K562 (cell line): Measurements from ENCODE around the gene APOB. TPM values are rescaled to one million over a fixed set of nuclear protein-coding genes. Genes with fewer than 3 reads are reported as not detected.

Experiments
- ATAC-seq: fragments of 200-7000 bp; cut with Tn5 transposase; 3 replicates; pipeline ENCODE4 v1.9.1; 2020; ENCODE audit warnings: moderate library complexity
- BruUV-seq: library from RNA; stranded (reverse); fragments of 400-500 nt; replicated peaks from 2 replicates; lab custom pipeline; 2021; lab: Mats Ljungman, UMichigan
- CTCF ChIA-PET: fragments of 300-600 bp; formaldehyde crosslinking; extraction: SDS; loops from one replicate; lab custom pipeline; 2021; ENCODE audit warnings: low intra/inter-chr PET ratio; lab: Yijun Ruan, JAX
- POLR2A ChIA-PET: fragments of 300-600, 350-650 bp; sonication (Branson Sonifier 250); formaldehyde crosslinking; extraction: SDS; loops from one replicate; lab custom pipeline; 2021; ENCODE audit warnings: antibody characterized with exemption, inconsistent platforms; lab: Yijun Ruan, JAX
- DNase-seq, 4 experiments: peaks; one replicate each; pipeline versions ENCODE4 v3.0.0 to v3.0.0-alpha.2; 2011 to 2018; ENCODE audit warnings: low spot score in 3 of 4, mixed read lengths in 3 of 4; ENCODE audit errors: extremely low read depth in 1 of 4
- FAIRE-seq: peaks from 2 replicates; lab custom pipeline; 2011; peaks lifted over from hg19 to GRCh38; lab: Jason Lieb, UNC
- H2AFZ ChIP-seq: 2 replicates; pipeline ENCODE4 v1.6.0; 2011; ENCODE audit warnings: low read depth, low read length, control low read depth, inconsistent platforms
- H3K27ac ChIP-seq: fragments of 200-600 bp; 3 replicates; pipeline ENCODE4 v1.8.0; 2011; ENCODE audit warnings: low read depth, mild to moderate bottlenecking, control low read depth, inconsistent platforms, low read length, moderate library complexity, mixed read lengths; ENCODE audit errors: extremely low read depth
- H3K27me3 ChIP-seq, 2 experiments: fragments of 300-600 bp in 1 of 2; 2 replicates in 1 of 2; 3 replicates in 1 of 2; pipeline versions ENCODE4 v1.6.0 to v1.8.0; 2011; ENCODE audit warnings: inconsistent platforms in 2 of 2, low read length in 2 of 2, mild to moderate bottlenecking in 1 of 2, mixed read lengths in 1 of 2, moderate library complexity in 1 of 2; ENCODE audit not compliant: control insufficient read depth in 2 of 2, insufficient read depth in 2 of 2
- H3K36me3 ChIP-seq: fragments of 300-600 bp; 3 replicates; pipeline ENCODE4 v1.8.0; 2011; ENCODE audit warnings: mild to moderate bottlenecking, low read length, inconsistent platforms; ENCODE audit not compliant: control insufficient read depth, insufficient read depth
- H3K4me1 ChIP-seq, 2 experiments: fragments of 200-600 bp in 1 of 2; replicated peaks in 1 of 2; 2 replicates in 1 of 2; 3 replicates in 1 of 2; pipeline versions ENCODE4 v1.5.1 to v1.8.0; 2011; ENCODE audit warnings: inconsistent platforms in 2 of 2, low read length in 2 of 2, mild to moderate bottlenecking in 1 of 2, mixed read lengths in 1 of 2, moderate library complexity in 1 of 2; ENCODE audit not compliant: control insufficient read depth in 2 of 2, insufficient read depth in 2 of 2
- H3K4me2 ChIP-seq: 2 replicates; pipeline ENCODE4 v1.6.1; 2011; ENCODE audit warnings: low read length, control low read depth, inconsistent platforms, mixed read lengths; ENCODE audit not compliant: insufficient read depth
- H3K4me3 ChIP-seq: fragments of 200-600 bp; sonication (generic), shearing (Covaris generic); 2 replicates; pipeline ENCODE4 v1.5.1; 2016; ENCODE audit warnings: control low read depth, inconsistent platforms
- H3K79me2 ChIP-seq: fragments of 200-600 bp; 3 replicates; pipeline ENCODE4 v1.8.0; 2011; ENCODE audit warnings: low read length, inconsistent platforms; ENCODE audit not compliant: control insufficient read depth, insufficient read depth
- H3K9ac ChIP-seq, 2 experiments: 2 replicates each; pipeline versions ENCODE4 v1.6.0 to v1.6.1; 2011; ENCODE audit warnings: low read depth in 2 of 2, low read length in 2 of 2, control low read depth in 1 of 2, inconsistent platforms in 1 of 2, mild to moderate bottlenecking in 1 of 2, mixed read lengths in 1 of 2; ENCODE audit not compliant: insufficient read depth in 1 of 2
- H3K9me1 ChIP-seq: one replicate; pipeline ENCODE4 v1.6.0; 2011; ENCODE audit warnings: inconsistent platforms, mild to moderate bottlenecking, low read length, moderate library complexity; ENCODE audit not compliant: control insufficient read depth, insufficient read depth
- H3K9me3 ChIP-seq: replicated peaks from 2 replicates; pipeline ENCODE4 v1.5.1; 2011; ENCODE audit warnings: low read depth, low read length, inconsistent platforms; ENCODE audit not compliant: control insufficient read depth, insufficient read depth
- H4K20me1 ChIP-seq: replicated peaks from 2 replicates; pipeline ENCODE4 v1.6.1; 2011; ENCODE audit warnings: low read length, inconsistent platforms, mixed read lengths; ENCODE audit not compliant: control insufficient read depth, insufficient read depth
- NCOR1 ChIP-seq: fragments of 450-650 bp; IDR thresholded peaks from 2 replicates; pipeline ENCODE4 v1.6.1; 2016; ENCODE audit warnings: mild to moderate bottlenecking, moderate library complexity
- NFIX ChIP-seq: fragments of 250-450 bp; sonication (Bioruptor Pico); IDR thresholded peaks from 2 replicates; pipeline ENCODE4 v1.4.0; 2020; ENCODE audit warnings: low read depth, mild to moderate bottlenecking, moderate library complexity
- ZNF609 ChIP-seq: sonication (generic); formaldehyde crosslinking; IDR thresholded peaks from 2 replicates; pipeline ENCODE4 v1.8.1; 2023; ENCODE audit warnings: missing genetic modification reagents, mild to moderate bottlenecking, borderline replicate concordance
- WGBS: fragments of 100-300 bp; shearing (Covaris generic); methylation state at CpG from one replicate; pipeline ENCODE4 v1.1.6; 2016; ENCODE audit warnings: low coverage, mixed read lengths; ENCODE audit not compliant: insufficient coverage; ENCODE audit errors: missing lambda C conversion rate; 5-methylcytosine and 5-hydroxymethylcytosine counted together
- in situ Hi-C: fragments of 300-500 bp; cut with MboI; formaldehyde crosslinking; loops from 4 replicates; pipeline ENCODE4 v1.15.0; 2018; ENCODE audit warnings: inconsistent platforms, mixed read lengths
- intact Hi-C: fragments of 100-400 bp; cut with micrococcal nuclease; formaldehyde crosslinking; loops from 2 replicates; pipeline ENCODE4 v1.14.2; 2022
- polyA plus RNA-seq, 8 experiments: library from polyadenylated mRNA; depleted of rRNA in 4 of 8; stranded (reverse) in 5 of 8; unstranded in 3 of 8; fragments of >200 nt; fragmentation: Nextera tagmentation in 2 of 8; fragmentation: Illumina TruSeq in 1 of 8; extraction: Ambion mirVana in 2 of 8; extraction: Trizol in 1 of 8; gene quantifications; 2 replicates each; pipeline versions ENCODE4 v1.2.1 to v1.2.3, GENCODE V29; 2011 to 2014; ENCODE audit warnings: inconsistent platforms in 1 of 8, missing spikeins in 1 of 8
- total RNA-seq, 7 experiments: library from RNA; depleted of rRNA in 6 of 7; stranded (reverse); fragments of >200 nt in 6 of 7; fragmentation: Illumina TruSeq in 2 of 7; extraction: Trizol in 2 of 7; gene quantifications; 2 replicates each; pipeline versions ENCODE4 v1.2.1 to v1.2.3, GENCODE V29; 2011 to 2021; ENCODE audit warnings: low replicate concordance in 1 of 7

The APOB gene
- total and polyA plus RNA-seq, 9 of the 15 experiments (the other 6 are each of a cell fraction or from before 2014, with no cell fraction given) = 0.73 TPM; not detected in 8

- ChIA-PET POLR2A (no interaction called here), CTCF (no interaction called here)
- H3K27ac ChIP-seq = no peak overlapping the region
- intact Hi-C loops = no loop called here
- ATAC-seq (no peak), FAIRE-seq (no peak), DNase-seq (no peak)
- no peaks in the 10 kb centered on the region for H3K4me1 ChIP-seq
- H3K36me3 ChIP-seq = no peaks in the 10 kb centered on the region
- no peaks in the 10 kb centered on the region for H3K79me2 ChIP-seq
- no peaks in the 10 kb centered on the region for H4K20me1 ChIP-seq
- H2AFZ ChIP-seq = no peak overlapping the region
- in situ Hi-C loops = no loop called here
- H3K9ac ChIP-seq = no peak overlapping the region
- 2% methylated on average over 9 of the region's 9 CpGs for whole genome bisulfite sequencing
- H3K9me3 ChIP-seq = no peaks in the 10 kb centered on the region
- H3K4me2 ChIP-seq = no peak overlapping the region
- no peak overlapping the region for H3K4me3 ChIP-seq
- no peaks in the 10 kb centered on the region for H3K9me1 ChIP-seq
- TF ChIP-seq NCOR1 (no peak), NFIX (CRISPR knock-in tag) (no peak), ZNF609 (CRISPR knock-in tag) (no peak)
- no peaks in the 10 kb centered on the region; a peak in 1 of 5 replicates for H3K27me3 ChIP-seq
- no TSS peak for BruUV-seq
These were observed 38.0 kb downstream of the APOB start for GRCh38 chr2:21005700-21006422.
